Osteocyte (in vitro differentiated cells): ENCODE measurements around the gene SERPINB3. TPM values are rescaled to one million over a fixed set of nuclear protein-coding genes. Genes with fewer than 3 reads are reported as not detected.

ENCODE experiments used
- DNase-seq: peaks from one replicate; pipeline ENCODE4 v3.0.0; 2021; ENCODE audit warnings: mixed read lengths; ENCODE audit not compliant: unreplicated experiment; ENCODE audit errors: extremely low spot score
- H3K27ac Mint-ChIP-seq: one replicate; pipeline ENCODE4 v1.8.0; 2021; ENCODE audit warnings: mild to moderate bottlenecking, mixed read lengths; ENCODE audit not compliant: unreplicated experiment
- H3K27me3 Mint-ChIP-seq: one replicate; pipeline ENCODE4 v1.8.0; 2021; ENCODE audit warnings: mixed read lengths; ENCODE audit not compliant: unreplicated experiment
- H3K36me3 Mint-ChIP-seq: one replicate; pipeline ENCODE4 v1.8.0; 2021; ENCODE audit warnings: mixed read lengths; ENCODE audit not compliant: unreplicated experiment
- H3K4me1 Mint-ChIP-seq: one replicate; pipeline ENCODE4 v1.8.0; 2021; ENCODE audit warnings: mixed read lengths; ENCODE audit not compliant: unreplicated experiment
- H3K4me3 Mint-ChIP-seq: one replicate; pipeline ENCODE4 v1.8.0; 2021; ENCODE audit warnings: mild to moderate bottlenecking, moderate library complexity, mixed read lengths; ENCODE audit not compliant: unreplicated experiment
- H3K9me3 Mint-ChIP-seq: one replicate; pipeline ENCODE4 v1.8.0; 2021; ENCODE audit warnings: mixed read lengths; ENCODE audit not compliant: unreplicated experiment
- total RNA-seq: library from RNA; stranded (reverse); gene quantifications from 2 replicates; pipeline ENCODE4 v1.2.1, GENCODE V29; 2021
- TF ChIP-seq, protein P1 (sequence below): fragments of 200-600 bp; sonication (generic); IDR thresholded peaks from 2 replicates; pipeline ENCODE4 v1.5.0; 2021; ENCODE audit warnings: antibody characterized with exemption, mild to moderate bottlenecking, moderate library complexity

Gene SERPINB3
- total RNA-seq, 1 donor from 2014 or later = not detected

DNA sequence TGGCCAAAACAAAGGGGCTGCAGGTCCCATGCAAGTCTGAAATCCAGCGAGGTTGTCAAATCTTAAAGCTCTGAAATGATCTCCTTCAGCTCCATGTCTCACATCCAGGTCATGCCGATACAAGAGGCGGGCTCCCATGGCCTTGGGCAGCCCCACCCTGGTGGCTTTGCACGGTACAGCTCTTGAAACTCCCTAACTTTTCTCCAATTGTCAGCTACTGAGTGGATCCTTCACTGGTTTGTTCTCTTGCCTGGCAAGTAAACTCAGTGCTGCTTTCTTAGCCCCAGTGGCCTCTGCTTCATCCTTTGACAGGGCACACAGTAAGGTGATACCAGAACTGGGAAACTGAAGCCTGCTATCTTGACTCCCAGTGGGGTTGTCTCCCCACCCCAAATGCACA lies 48.3 kb downstream of the SERPINB3 start:
- TF ChIP-seq, protein P1, sequence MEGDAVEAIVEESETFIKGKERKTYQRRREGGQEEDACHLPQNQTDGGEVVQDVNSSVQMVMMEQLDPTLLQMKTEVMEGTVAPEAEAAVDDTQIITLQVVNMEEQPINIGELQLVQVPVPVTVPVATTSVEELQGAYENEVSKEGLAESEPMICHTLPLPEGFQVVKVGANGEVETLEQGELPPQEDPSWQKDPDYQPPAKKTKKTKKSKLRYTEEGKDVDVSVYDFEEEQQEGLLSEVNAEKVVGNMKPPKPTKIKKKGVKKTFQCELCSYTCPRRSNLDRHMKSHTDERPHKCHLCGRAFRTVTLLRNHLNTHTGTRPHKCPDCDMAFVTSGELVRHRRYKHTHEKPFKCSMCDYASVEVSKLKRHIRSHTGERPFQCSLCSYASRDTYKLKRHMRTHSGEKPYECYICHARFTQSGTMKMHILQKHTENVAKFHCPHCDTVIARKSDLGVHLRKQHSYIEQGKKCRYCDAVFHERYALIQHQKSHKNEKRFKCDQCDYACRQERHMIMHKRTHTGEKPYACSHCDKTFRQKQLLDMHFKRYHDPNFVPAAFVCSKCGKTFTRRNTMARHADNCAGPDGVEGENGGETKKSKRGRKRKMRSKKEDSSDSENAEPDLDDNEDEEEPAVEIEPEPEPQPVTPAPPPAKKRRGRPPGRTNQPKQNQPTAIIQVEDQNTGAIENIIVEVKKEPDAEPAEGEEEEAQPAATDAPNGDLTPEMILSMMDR = no peak
- Mint-ChIP-seq H3K27ac (no peak overlapping the region), H3K4me1 (no peaks in the 10 kb centered on the region), H3K27me3 (peaks cover 20% of the 10 kb centered on the region), H3K9me3 (no peaks in the 10 kb centered on the region), H3K36me3 (no peaks in the 10 kb centered on the region), H3K4me3 (no peak overlapping the region)
- DNase-seq = no peak

DNA sequence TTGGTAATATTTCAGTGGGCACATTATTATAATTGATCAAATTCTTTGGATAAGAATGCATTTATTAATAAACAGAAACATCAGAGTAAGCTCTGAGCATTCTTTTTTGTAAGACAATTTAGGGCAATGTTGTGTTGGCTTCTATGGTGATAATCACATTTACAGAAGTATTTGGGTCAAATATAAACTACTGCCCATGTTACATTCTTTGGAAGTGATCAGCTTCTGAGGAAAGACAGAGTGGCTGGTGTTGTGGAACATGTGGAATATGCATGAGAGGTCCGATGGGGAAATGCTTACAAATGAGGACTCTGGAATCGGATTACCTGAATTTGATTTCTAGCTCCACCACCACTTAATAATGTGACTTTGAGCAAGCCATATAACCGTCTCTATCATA lies 55.2 kb downstream of the SERPINB3 start:
- H3K36me3 Mint-ChIP-seq = no peaks in the 10 kb centered on the region
- H3K27ac Mint-ChIP-seq = no peak overlapping the region
- H3K27me3 Mint-ChIP-seq = peaks cover 53% of the 10 kb centered on the region
- no peaks in the 10 kb centered on the region for H3K9me3 Mint-ChIP-seq
- no peaks in the 10 kb centered on the region for H3K4me1 Mint-ChIP-seq
- H3K4me3 Mint-ChIP-seq = no peak overlapping the region
- no peak for DNase-seq
- TF ChIP-seq, protein P1 = no peak

Other genes with a start within 250 kb of the SERPINB3 start
- gene VPS4B, start 239.4 kb downstream of the SERPINB3 start, total RNA-seq = 59.1 and 64.5 TPM in 2 replicates
- gene SERPINB5, start 184.9 kb downstream of the SERPINB3 start, total RNA-seq = not detected in 2 replicates
- gene SERPINB12, start 119.5 kb downstream of the SERPINB3 start, total RNA-seq = not detected in 2 replicates
- not detected in 2 replicates for gene SERPINB13, start 74.5 kb downstream of the SERPINB3 start, total RNA-seq
- not detected in 2 replicates for gene SERPINB4, start 17.6 kb downstream of the SERPINB3 start, total RNA-seq
- gene SERPINB11, start 41.1 kb upstream of the SERPINB3 start, total RNA-seq = not detected in 2 replicates
- not detected in 2 replicates for gene SERPINB7, start 113.5 kb upstream of the SERPINB3 start, total RNA-seq
- not detected in 2 replicates for gene SERPINB2, start 225.8 kb upstream of the SERPINB3 start, total RNA-seq
- gene SERPINB10, start 246.1 kb upstream of the SERPINB3 start, total RNA-seq = not detected in 2 replicates